Measurements from ENCODE around the gene TLN1.

The TLN1 gene

GRCh38 chr9:35723908-35724307 is 8.1 kb downstream of the TLN1 start:
- CTCF ChIA-PET: interaction anchor here (0.6 to 0.9 kb wide), 2 partner anchors 27 to 673 kb away, joined by 3 to 6 read pairs; no protein-coding TSS in a partner anchor
- POLR2A ChIA-PET (ENCODE audit: low non-redundant PET): no interaction called here
- H3K27ac ChIP-seq: no peak overlapping the region; the same call in 1 of the 2 replicates
- no peak for TF ChIP-seq CTCF (conservative IDR thresholded peaks at IDR 0.05; ENCODE audit: low read depth)
- no peak for DNase-seq (ENCODE audit: low spot score)

- no peak for DNase-seq (ENCODE audit: low spot score)
- no peak for TF ChIP-seq CTCF (conservative IDR thresholded peaks at IDR 0.05; ENCODE audit: low read depth)
- POLR2A ChIA-PET (ENCODE audit: low non-redundant PET): no interaction called here
- CTCF ChIA-PET: interaction anchor here (0.6 to 0.9 kb wide), 2 partner anchors 27 to 672 kb away, joined by 3 to 6 read pairs; no protein-coding TSS in a partner anchor
- no peak overlapping the region; the same call in 1 of the 2 replicates for H3K27ac ChIP-seq
These were observed 8.6 kb downstream of the TLN1 start for GRCh38 chr9:35723426-35723825.

GRCh38 chr9:35719546-35719945 is 12.4 kb downstream of the TLN1 start:
- ChIA-PET CTCF (interaction anchor here (0.9 kb wide), 1 partner anchor 70 kb away, joined by 4 read pairs; no protein-coding TSS in a partner anchor), POLR2A (ENCODE audit: low non-redundant PET) (no interaction called here)
- no peak for DNase-seq (ENCODE audit: low spot score)
- no peak for TF ChIP-seq CTCF (conservative IDR thresholded peaks at IDR 0.05; ENCODE audit: low read depth)
- peak overlapping the region; percentile 4; the same call in 1 of the 2 replicates for H3K27ac ChIP-seq

- peak overlapping the region; percentile 4 for H3K27ac ChIP-seq
- ChIA-PET CTCF (interaction anchor here (0.9 kb wide), 1 partner anchor 71 kb away, joined by 4 read pairs; no protein-coding TSS in a partner anchor), POLR2A (ENCODE audit: low non-redundant PET) (no interaction called here)
- TF ChIP-seq CTCF (conservative IDR thresholded peaks at IDR 0.05; ENCODE audit: low read depth): no peak
- DNase-seq (ENCODE audit: low spot score): no peak
These were observed 13.1 kb downstream of the TLN1 start for GRCh38 chr9:35718721-35719511.

GRCh38 chr9:35717132-35717870 is 14.7 kb downstream of the TLN1 start:
- no peak for DNase-seq (ENCODE audit: low spot score)
- H3K27ac ChIP-seq: 0 out of 2 replicates have a peak overlapping the region, but pooled peaks have one; percentile 0
- ChIA-PET CTCF (no interaction called here), POLR2A (ENCODE audit: low non-redundant PET) (no interaction called here)
- no peak for TF ChIP-seq CTCF (conservative IDR thresholded peaks at IDR 0.05; ENCODE audit: low read depth)

GRCh38 chr9:35716230-35716629 is 15.8 kb downstream of the TLN1 start:
- no peak for DNase-seq (ENCODE audit: low spot score)
- POLR2A ChIA-PET (ENCODE audit: low non-redundant PET): interaction anchor here (1.1 kb wide), 1 partner anchor 54 kb away, joined by 3 read pairs; no protein-coding TSS in a partner anchor
- H3K27ac ChIP-seq: no peak overlapping the region
- CTCF ChIA-PET: no interaction called here
- TF ChIP-seq CTCF (conservative IDR thresholded peaks at IDR 0.05; ENCODE audit: low read depth): no peak

All from RWPE1 (cell line).